Measurements from ENCODE around the gene TBXAS1. TPM values are rescaled to one million over a fixed set of nuclear protein-coding genes. Genes with fewer than 3 reads are reported as not detected.

TBXAS1 gene
- total RNA-seq, 3 donors from 2014 or later (not counting 1 experiment from before 2014, with no cell fraction given): 72.7 to 110 (median 88.7) TPM

DNA sequence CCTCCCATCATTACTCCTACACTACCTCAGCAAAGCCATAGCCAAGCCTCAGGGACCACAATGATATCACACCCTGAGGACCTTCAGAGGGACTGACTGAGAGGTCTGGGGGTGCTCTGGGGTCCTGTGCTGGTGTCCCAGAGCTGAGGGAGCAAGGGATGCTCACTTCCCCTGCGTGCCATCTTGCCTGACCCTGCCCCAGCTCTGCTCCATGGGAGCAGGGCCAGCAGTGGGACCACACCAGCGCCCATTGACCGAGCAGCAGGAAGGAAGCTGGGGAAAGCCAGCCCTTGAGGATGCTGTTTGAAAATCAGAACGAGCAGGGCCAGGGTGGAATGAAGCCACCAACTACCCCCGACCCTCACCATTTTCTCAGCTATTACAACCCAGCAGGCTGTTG lies 130.7 kb downstream of the TBXAS1 start:
- H3K27me3 ChIP-seq (ENCODE audit: control insufficient read depth, insufficient read depth, low read length): no peaks in the 10 kb centered on the region
- intact Hi-C loops (cut with micrococcal nuclease): no loop called here
- TF ChIP-seq, protein P1, sequence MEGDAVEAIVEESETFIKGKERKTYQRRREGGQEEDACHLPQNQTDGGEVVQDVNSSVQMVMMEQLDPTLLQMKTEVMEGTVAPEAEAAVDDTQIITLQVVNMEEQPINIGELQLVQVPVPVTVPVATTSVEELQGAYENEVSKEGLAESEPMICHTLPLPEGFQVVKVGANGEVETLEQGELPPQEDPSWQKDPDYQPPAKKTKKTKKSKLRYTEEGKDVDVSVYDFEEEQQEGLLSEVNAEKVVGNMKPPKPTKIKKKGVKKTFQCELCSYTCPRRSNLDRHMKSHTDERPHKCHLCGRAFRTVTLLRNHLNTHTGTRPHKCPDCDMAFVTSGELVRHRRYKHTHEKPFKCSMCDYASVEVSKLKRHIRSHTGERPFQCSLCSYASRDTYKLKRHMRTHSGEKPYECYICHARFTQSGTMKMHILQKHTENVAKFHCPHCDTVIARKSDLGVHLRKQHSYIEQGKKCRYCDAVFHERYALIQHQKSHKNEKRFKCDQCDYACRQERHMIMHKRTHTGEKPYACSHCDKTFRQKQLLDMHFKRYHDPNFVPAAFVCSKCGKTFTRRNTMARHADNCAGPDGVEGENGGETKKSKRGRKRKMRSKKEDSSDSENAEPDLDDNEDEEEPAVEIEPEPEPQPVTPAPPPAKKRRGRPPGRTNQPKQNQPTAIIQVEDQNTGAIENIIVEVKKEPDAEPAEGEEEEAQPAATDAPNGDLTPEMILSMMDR (IDR thresholded peaks at IDR 0.05): no peak
- WGBS (ENCODE audit: insufficient coverage): 86% methylated on average over 5 of the region's 5 CpGs
- no peaks in the 10 kb centered on the region for H3K4me1 ChIP-seq (ENCODE audit: control insufficient read depth, insufficient read depth, low read length)
- no peaks in the 10 kb centered on the region for H3K9me3 Mint-ChIP-seq
- H3K27ac ChIP-seq (ENCODE audit: low read length): no peak overlapping the region
- ATAC-seq (no peak), DNase-seq (no peak)
- no peaks in the 10 kb centered on the region for H3K9me3 ChIP-seq (ENCODE audit: control insufficient read depth, insufficient read depth, low read length)
- no peak overlapping the region for H3K4me3 ChIP-seq (ENCODE audit: low read length)
- H3K4me1 Mint-ChIP-seq: peaks cover 5 to 12% of the 10 kb centered on the region in 2 donors
- peaks cover 18% of the 10 kb centered on the region for H3K36me3 Mint-ChIP-seq
- no peak overlapping the region for H3K4me3 Mint-ChIP-seq
- H3K27me3 Mint-ChIP-seq (ENCODE audit: low read depth in 2 of 2): no peaks in the 10 kb centered on the region
- H3K27ac Mint-ChIP-seq: no peak overlapping the region
- peaks cover 7% of the 10 kb centered on the region for H3K36me3 ChIP-seq (ENCODE audit: control insufficient read depth, insufficient read depth, low read length)

DNA sequence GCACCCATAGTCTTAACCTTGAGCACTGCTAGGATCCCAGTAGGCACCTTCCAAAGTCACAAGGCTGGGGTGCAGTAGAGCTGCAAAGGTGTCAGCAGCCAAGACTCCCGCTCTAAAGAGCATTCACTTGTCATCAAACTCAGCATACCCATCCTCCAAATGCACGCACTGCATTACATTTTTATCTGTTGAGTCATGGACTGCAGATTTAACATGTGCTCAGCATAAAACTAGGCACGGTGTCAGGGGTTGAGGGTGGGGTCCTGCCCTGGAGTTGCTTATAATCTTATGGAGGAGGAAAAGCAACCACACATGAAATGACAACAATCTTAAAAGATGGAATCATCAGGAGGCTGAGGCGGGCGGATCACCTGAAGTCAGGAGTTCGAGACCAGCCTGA lies 131.1 kb downstream of the TBXAS1 start:
- DNase-seq: no peak
- TF ChIP-seq, protein P1 (IDR thresholded peaks at IDR 0.05): no peak
- Histone ChIP-seq H3K4me1 (ENCODE audit: control insufficient read depth, insufficient read depth, low read length) (no peaks in the 10 kb centered on the region), H3K4me3 (ENCODE audit: low read length) (no peak overlapping the region), H3K9me3 (ENCODE audit: control insufficient read depth, insufficient read depth, low read length) (no peaks in the 10 kb centered on the region), H3K36me3 (ENCODE audit: control insufficient read depth, insufficient read depth, low read length) (peaks cover 7% of the 10 kb centered on the region), H3K27me3 (ENCODE audit: control insufficient read depth, insufficient read depth, low read length) (no peaks in the 10 kb centered on the region), H3K27ac (ENCODE audit: low read length) (no peak overlapping the region)
- H3K27me3 Mint-ChIP-seq (ENCODE audit: low read depth in 2 of 2): no peaks in the 10 kb centered on the region
- no peak overlapping the region for H3K27ac Mint-ChIP-seq
- H3K36me3 Mint-ChIP-seq: peaks cover 18% of the 10 kb centered on the region
- WGBS (ENCODE audit: insufficient coverage): 84% methylated on average over 5 of the region's 6 CpGs
- ATAC-seq: no peak
- no peaks in the 10 kb centered on the region for H3K9me3 Mint-ChIP-seq
- H3K4me3 Mint-ChIP-seq: no peak overlapping the region
- peaks cover 5 to 12% of the 10 kb centered on the region in 2 donors for H3K4me1 Mint-ChIP-seq
- intact Hi-C loops (cut with micrococcal nuclease): no loop called here

DNA sequence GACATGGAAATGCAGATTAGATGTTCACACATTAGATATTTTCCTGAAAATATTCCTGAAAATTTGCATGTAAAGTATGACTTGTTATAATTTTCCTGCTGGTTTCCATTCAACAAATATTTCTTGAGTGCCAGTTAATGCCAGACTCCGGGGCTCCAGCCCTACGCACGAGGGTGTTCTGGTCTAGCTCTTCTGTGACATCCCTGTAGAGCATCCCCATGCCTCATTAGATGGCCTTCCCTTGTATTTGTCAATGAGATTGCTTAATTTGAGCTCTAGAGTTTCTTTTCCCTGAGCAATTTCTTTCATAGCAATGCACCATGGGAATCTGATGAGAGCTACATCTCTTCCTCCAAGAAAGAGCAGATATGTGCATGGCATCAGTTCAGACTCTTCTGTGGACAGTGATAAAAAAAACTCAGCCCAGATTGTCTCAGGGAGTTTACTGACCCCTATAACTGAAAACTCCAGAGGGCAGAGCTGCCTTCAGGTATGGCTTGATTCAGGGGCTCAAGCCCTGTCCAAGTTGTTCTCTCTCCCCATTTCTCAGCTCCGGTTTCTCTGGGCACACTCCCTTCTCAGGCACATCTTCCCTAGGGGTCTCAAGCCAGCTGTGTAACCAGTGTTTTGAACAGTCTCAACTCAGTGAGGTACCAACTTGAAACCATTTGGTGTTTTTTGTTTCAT lies 137.0 kb downstream of the TBXAS1 start:
- Mint-ChIP-seq H3K4me1 (peaks cover 11 to 12% of the 10 kb centered on the region in 2 donors), H3K27ac (peak overlapping the region in 1 of 2 donors; percentile 51), H3K27me3 (ENCODE audit: low read depth in 2 of 2) (no peaks in the 10 kb centered on the region), H3K9me3 (no peaks in the 10 kb centered on the region), H3K36me3 (peaks cover 18% of the 10 kb centered on the region), H3K4me3 (no peak overlapping the region)
- peaks cover 7% of the 10 kb centered on the region for H3K36me3 ChIP-seq (ENCODE audit: control insufficient read depth, insufficient read depth, low read length)
- intact Hi-C loops (cut with micrococcal nuclease): no loop called here
- 96% methylated on average over 4 of the region's 4 CpGs for WGBS (ENCODE audit: insufficient coverage)
- no peak for DNase-seq
- ATAC-seq: no peak
- TF ChIP-seq, protein P1 (IDR thresholded peaks at IDR 0.05): no peak
- no peaks in the 10 kb centered on the region for H3K4me1 ChIP-seq (ENCODE audit: control insufficient read depth, insufficient read depth, low read length)
- H3K4me3 ChIP-seq (ENCODE audit: low read length): no peak overlapping the region
- H3K9me3 ChIP-seq (ENCODE audit: control insufficient read depth, insufficient read depth, low read length): no peaks in the 10 kb centered on the region
- no peak overlapping the region for H3K27ac ChIP-seq (ENCODE audit: low read length)
- no peaks in the 10 kb centered on the region for H3K27me3 ChIP-seq (ENCODE audit: control insufficient read depth, insufficient read depth, low read length)

DNA sequence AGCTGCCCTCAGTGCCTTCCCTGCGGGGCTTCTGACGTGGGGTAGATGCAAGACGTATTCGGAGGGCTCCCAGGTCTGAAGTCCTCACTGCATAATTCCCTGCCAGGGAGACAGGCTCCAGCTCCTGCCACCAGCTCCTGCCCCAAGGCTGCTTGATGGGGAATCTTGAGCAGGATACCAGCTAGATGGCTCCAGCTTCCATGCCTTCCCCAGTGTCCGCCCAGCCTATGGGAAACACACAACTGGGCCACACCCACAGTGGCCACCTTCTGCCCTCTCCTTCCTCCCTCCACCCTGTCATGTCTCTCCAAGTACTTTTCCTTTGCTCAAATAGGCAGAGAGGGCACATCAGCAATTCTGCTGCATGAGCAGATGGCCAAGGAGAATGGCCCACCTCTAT lies 137.9 kb downstream of the TBXAS1 start:
- H3K27me3 Mint-ChIP-seq (ENCODE audit: low read depth in 2 of 2): no peaks in the 10 kb centered on the region
- H3K4me1 Mint-ChIP-seq: peaks cover 11 to 13% of the 10 kb centered on the region in 2 donors
- ATAC-seq: no peak
- Histone ChIP-seq H3K36me3 (ENCODE audit: control insufficient read depth, insufficient read depth, low read length) (peaks cover 3% of the 10 kb centered on the region), H3K4me1 (ENCODE audit: control insufficient read depth, insufficient read depth, low read length) (no peaks in the 10 kb centered on the region), H3K9me3 (ENCODE audit: control insufficient read depth, insufficient read depth, low read length) (no peaks in the 10 kb centered on the region), H3K4me3 (ENCODE audit: low read length) (no peak overlapping the region), H3K27ac (ENCODE audit: low read length) (no peak overlapping the region), H3K27me3 (ENCODE audit: control insufficient read depth, insufficient read depth, low read length) (no peaks in the 10 kb centered on the region)
- TF ChIP-seq, protein P1 (IDR thresholded peaks at IDR 0.05): no peak
- H3K27ac Mint-ChIP-seq: no peak overlapping the region
- DNase-seq: no peak
- H3K9me3 Mint-ChIP-seq: no peaks in the 10 kb centered on the region
- intact Hi-C loops (cut with micrococcal nuclease): no loop called here
- H3K36me3 Mint-ChIP-seq: peaks cover 15% of the 10 kb centered on the region
- WGBS (ENCODE audit: insufficient coverage): 94% methylated on average over 5 of the region's 5 CpGs
- H3K4me3 Mint-ChIP-seq: no peak overlapping the region

All from natural killer cell (primary cell).